ENCODE measurements around the gene ECE2.
"Not testable (repeated sequence)": the region's sequence is repeated elsewhere in the genome, so short reads cannot be mapped to it uniquely, and the experiment has no call there.

The ECE2 gene

DNA sequence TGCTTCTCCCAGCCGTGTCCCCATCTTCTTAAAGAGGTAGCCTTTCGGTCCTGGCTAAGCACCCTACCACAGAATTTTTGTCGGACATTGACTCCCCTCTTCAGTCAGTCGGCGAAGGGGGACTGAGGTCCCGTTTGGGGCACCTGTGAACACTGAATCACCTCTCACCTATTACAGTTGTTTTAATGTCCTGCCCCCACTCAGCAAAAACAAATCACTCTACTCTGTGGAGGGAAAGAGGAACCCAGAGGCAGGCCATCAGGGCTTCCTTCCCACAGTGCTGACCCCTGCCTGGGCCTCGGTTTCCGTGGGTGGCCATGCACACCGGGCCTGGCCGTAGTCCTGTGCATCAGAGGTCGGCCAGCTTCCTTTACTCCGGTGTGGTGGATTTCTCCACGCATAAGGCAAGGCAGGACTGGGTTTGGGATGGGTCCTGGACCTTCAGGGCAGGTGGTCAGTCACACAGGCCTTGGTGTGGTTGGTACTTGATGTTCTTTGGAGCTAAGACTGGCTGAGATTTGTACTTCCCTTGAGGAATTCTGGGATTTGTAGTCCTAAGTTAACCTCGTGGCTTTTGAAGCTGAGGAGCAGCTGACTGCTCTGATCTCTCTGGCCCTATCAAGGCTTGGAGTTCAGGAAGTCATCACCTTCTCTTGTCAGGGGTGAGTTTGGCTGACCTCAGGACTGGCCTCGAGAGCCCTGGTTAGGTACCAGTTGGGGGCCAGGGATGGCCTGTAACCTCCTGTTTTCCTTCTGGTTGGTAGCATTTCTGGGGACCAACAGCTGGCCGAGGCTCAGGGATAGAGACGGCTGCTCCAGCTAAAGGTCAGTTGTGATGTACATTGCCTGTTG, 61.0 kb downstream of the ECE2 start:
- no peak for DNase-seq (ENCODE audit: low read depth, low spot score)

DNA sequence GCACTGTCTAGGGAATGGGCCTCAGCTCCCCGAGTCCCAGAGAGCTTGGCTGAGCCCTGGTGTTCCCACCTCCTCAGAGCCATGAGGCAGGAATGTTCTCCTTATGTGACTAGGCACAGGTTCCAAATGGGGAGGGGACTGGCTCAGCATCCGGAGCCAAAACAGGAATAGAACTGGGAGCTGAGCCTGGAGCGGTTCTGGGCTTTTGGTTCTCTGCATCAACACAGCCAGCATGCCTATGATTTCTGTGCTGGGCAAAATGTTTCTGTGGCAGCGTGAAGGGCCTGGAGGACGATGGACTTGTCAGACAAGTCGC, 61.5 kb downstream of the ECE2 start, which contains the start of gene FAM131A:
TSS of gene FAM131A (plus strand) at position 202 of the 316 bp plus-strand sequence. CDS start at position 233, 31 bp downstream.
- DNase-seq (ENCODE audit: low read depth, low spot score), result no peak

DNA sequence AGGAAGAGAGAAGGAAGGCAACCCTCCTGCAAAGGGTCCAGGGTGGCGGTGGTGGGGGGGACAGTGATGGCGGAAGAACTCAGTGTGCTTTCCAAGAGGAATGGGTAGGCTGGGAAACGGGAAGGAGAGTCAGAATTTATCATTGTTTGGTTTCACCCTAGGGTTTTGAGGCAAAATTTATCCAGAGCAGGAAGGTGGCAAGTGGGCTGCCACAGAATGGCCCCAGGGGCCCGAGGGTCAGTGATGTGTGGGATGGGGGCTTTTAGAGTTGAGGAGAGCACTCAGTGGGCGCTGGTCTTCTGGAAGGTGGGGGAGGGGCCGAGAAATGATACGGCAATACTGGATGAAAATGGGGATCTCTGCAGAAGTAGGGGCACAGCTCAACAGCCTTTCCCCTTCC, 62.2 kb downstream of the ECE2 start:
- DNase-seq (ENCODE audit: low read depth, low spot score), result no peak

DNA sequence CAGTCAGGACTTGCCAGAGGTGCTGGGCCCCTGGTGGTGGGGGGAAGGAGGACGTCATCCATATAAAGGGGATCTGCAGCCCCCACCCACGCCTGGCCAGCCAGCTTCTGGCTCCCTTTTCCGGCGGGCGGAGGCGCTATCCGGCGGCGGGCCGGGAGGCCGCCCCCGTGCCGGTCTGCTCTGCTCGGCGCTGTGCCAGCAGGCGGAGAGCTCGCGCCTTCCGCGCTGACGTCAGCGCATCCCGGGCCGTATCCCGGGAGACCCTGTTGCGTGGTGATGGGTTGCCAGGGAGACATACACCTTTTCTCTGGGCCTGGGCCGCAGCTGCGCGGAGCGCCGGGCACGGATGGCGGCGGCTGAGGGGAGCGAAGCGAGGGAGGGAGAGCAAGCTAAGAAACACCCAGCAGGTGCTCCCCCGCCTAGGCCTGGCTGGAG, 62.7 kb downstream of the ECE2 start:
- DNase-seq (ENCODE audit: low read depth, low spot score), result no peak

DNA sequence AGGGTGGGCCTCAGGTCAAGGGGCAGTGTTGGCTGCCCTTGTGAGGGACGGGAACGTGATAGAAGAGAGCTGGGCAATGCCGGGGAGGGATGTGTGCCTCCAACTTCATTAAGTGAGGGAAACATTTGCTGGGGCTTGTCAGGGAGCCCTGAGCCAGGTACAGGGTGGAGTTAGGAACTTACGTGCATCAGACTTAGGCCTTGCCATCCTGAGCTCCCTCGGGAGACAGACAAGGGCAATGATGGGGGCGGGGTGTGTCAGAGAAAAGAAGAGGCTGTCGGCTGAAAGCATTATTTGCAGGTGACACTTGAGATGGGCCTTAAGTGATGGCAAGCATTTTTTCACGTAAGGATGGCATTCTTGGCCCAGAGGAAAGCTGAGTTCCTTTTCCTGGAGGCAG, 63.2 kb downstream of the ECE2 start:
- no peak for DNase-seq (ENCODE audit: low read depth, low spot score)

DNA sequence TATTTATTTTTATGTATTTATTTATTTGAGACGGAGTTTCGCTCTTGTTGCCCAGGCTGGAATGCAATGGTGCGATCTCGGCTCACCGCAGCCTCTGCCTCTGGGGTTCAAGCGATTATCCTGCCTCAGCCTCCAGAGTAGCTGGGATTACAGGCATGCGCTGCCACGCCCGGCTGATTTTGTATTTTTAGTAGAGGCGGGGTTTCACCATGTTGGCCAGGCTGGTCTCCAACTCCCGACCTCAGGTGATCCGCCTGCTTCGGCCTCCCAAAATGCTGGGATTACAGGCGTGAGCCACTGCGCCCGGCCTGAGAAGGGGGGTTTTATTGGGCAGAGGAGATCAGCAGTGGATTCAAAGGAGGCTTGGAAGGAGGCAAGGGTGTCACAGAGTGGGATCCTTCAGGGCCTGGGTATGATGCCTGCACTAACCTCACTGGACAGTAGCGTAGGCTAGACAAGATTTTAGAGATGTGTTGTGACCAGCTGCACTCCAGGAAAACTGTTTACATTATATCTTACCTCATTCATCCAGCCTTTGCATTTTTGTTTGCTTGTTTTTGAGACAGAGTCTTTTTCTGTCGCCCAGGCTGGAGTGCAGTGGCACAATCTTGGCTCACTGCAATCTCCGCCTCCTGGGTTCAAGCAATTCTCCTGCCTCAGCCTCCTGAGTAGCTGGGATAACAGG, 63.8 kb downstream of the ECE2 start:
- not testable (repeated sequence) for DNase-seq (ENCODE audit: low read depth, low spot score)

DNA sequence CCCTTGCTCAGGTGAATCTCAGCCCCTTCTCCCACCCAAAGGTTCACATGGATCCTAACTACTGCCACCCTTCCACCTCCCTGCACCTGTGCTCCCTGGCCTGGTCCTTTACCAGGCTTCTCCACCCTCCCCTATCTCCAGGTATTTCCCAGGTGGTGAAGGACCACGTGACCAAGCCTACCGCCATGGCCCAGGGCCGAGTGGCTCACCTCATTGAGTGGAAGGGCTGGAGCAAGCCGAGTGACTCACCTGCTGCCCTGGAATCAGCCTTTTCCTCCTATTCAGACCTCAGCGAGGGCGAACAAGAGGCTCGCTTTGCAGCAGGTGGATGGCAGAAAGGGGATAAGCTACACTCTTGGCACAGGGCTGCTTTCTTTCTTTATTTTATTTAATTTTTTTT, 66.1 kb downstream of the ECE2 start:
- DNase-seq (ENCODE audit: low read depth, low spot score), result no peak

Data from activated CD4-positive, CD25-positive, alpha-beta regulatory T cell treated with anti-CD3 and anti-CD28 coated beads, Interleukin-2, amount 50 U/mL, for 16 hours (primary cell).